Gastrocnemius medialis (tissue), 4 donors: ENCODE results near the gene CFHR1. TPM values are rescaled to one million over a fixed set of nuclear protein-coding genes. Genes with fewer than 3 reads are reported as not detected.
"Not testable (repeated sequence)": the region's sequence is repeated elsewhere in the genome, so short reads cannot be mapped to it uniquely, and the experiment has no call there.

Experiments
- ATAC-seq, 2 donors: fragments of 150-250 bp; one replicate each; pipeline ENCODE4 v1.9.1; 2016
- DNase-seq, 2 donors: peaks; one replicate each; pipeline ENCODE4 v3.0.0-alpha.2; 2019
- H3K27ac ChIP-seq, 4 donors: fragments of 200-600 bp; sonication (generic); 1 replicate in 1 of 4; 2 replicates in 3 of 4; pipeline ENCODE4 v1.5.1; 2016 to 2018; ENCODE audit warnings: mild to moderate bottlenecking in 2 of 4, moderate library complexity in 1 of 4
- H3K27me3 ChIP-seq, 3 donors: fragments of 200-600 bp; sonication (generic) in 2 of 3; 1 replicate in 1 of 3; 2 replicates in 2 of 3; pipeline versions ENCODE4 v1.5.1 to v1.6.0; 2016 to 2019; ENCODE audit warnings: mild to moderate bottlenecking in 1 of 3, moderate library complexity in 1 of 3
- H3K36me3 ChIP-seq, 2 donors: fragments of 200-600 bp; sonication (generic) in 1 of 2; one replicate each; pipeline ENCODE4 v1.5.1; 2017 to 2018
- H3K4me1 ChIP-seq, 2 donors: fragments of 200-600 bp; sonication (generic) in 1 of 2; one replicate each; pipeline ENCODE4 v1.5.1; 2016 to 2017; ENCODE audit warnings: mild to moderate bottlenecking in 2 of 2
- H3K4me3 ChIP-seq, 4 donors: fragments of 200-600 bp; sonication (generic) in 3 of 4; 1 replicate in 1 of 4; 2 replicates in 3 of 4; pipeline ENCODE4 v1.5.1; 2016 to 2019; ENCODE audit warnings: mild to moderate bottlenecking in 2 of 4
- H3K9me3 ChIP-seq, 3 donors: fragments of 200-600 bp; sonication (generic) in 2 of 3; 1 replicate in 1 of 3; 2 replicates in 2 of 3; pipeline ENCODE4 v1.5.1; 2016 to 2019
- POLR2A ChIP-seq, 2 donors: fragments of 450-650 bp; IDR thresholded peaks; one replicate each; pipeline ENCODE4 v1.6.1; 2017; ENCODE audit warnings: antibody characterized with exemption in 2 of 2, mild to moderate bottlenecking in 2 of 2, moderate library complexity in 2 of 2
- in situ Hi-C, 4 donors: fragments of 200-750 bp; cut with MboI; loops; one replicate each; pipeline versions ENCODE4 v1.15.0 to v1.8.0; 2017; ENCODE audit warnings: low sequenced_read_pairs in 4 of 4
- intact Hi-C: fragments of 100-400 bp; cut with DNase I; formaldehyde crosslinking; loops from one replicate; pipeline ENCODE4 v1.15.1; 2023; ENCODE audit warnings: low total_unique reads
- total RNA-seq, 4 donors: library from RNA; depleted of rRNA; stranded (reverse); fragments of >200 nt; gene quantifications; one replicate each; pipeline versions ENCODE4 v1.1.0 to v1.2.3, GENCODE V29; 2016
- TF ChIP-seq, protein P1 (sequence below), 5 experiments: fragments of 450-650 bp in 3 of 5; fragments of 200-600 bp in 2 of 5; sonication (generic) in 2 of 5; IDR thresholded peaks in 4 of 5; conservative IDR thresholded peaks in 1 of 5; 1 replicate in 4 of 5; 2 replicates in 1 of 5; pipeline ENCODE4 v1.5.1; 2016 to 2019; ENCODE audit warnings: antibody characterized with exemption in 5 of 5, mild to moderate bottlenecking in 3 of 5, moderate library complexity in 3 of 5

The CFHR1 gene
- 1 to 10 TPM in 1 of 4 donors, under 1 TPM in 1, not detected in 2; 0.52 to 1.6 TPM for total RNA-seq

DNA sequence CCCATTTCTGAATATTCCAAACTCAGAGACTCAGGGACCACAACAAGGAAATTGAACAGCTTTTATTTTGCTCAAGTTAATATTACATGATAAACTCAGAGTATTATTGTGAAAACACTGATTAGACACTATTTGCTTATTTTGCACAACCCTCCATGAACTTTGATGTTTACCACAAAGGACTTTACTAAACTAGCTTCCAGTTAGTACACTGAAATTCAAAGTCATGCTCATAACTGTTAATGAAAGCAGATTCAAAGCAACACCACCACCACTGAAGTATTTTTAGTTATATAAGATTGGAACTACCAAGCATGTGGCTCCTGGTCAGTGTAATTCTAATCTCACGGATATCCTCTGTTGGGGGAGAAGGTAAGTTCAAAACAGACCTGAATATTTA lies at the start of gene CFHR1:
CFHR1 (plus strand) TSS at position 201 of the 400 bp plus-strand sequence; CDS start at position 315, 114 bp downstream.
- DNase-seq, intact Hi-C loops, H3K4me1 ChIP-seq, H3K27ac ChIP-seq, H3K9me3 ChIP-seq, H3K4me3 ChIP-seq, H3K27me3 ChIP-seq, in situ Hi-C loops, ATAC-seq, H3K36me3 ChIP-seq: not testable (repeated sequence)

DNA sequence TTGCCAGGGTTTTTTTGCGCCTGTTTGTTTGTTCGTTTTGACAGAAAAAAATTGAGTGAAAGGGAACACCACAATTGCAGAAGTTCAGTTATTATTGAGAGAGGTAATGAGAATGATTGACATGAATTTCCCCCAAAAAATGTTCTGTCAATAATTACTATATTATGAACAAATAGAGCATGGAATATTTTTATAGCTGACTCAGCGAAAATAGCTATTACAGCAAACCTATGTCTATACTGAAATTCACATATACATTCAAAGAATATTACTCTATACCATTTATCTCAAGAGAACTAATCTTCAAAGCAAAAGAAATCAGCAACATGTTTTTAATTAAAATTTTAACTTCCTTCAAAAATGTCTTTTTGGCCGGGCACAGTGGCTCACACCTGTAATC lies 49.7 kb upstream of the CFHR1 start:
- H3K4me3 ChIP-seq, ATAC-seq, DNase-seq, intact Hi-C loops, H3K27me3 ChIP-seq, H3K4me1 ChIP-seq, H3K9me3 ChIP-seq, H3K36me3 ChIP-seq, H3K27ac ChIP-seq, in situ Hi-C loops: not testable (repeated sequence)

DNA sequence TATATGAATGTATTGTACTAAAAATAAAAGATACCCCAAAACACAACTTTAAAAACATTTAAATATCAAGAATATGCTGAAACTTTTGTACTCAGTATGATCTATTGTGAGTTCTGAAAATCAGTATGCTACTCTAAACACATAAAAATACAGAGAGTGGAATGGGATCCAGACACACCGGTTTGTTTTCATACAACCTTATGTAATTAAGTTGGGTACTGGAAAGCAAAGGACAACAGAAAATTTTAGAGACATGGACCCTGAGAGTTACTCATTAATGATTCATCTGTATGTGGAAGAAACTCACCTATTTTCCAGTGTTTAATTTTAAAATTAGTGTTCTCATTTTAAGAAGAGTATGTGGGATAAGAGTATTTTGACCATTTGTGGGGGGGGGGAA lies 45.8 kb upstream of the CFHR1 start:
- H3K4me1 ChIP-seq = no peaks in the 10 kb centered on the region
- H3K4me3 ChIP-seq = no peak overlapping the region
- no peak overlapping the region for H3K27ac ChIP-seq
- H3K36me3 ChIP-seq = no peaks in the 10 kb centered on the region
- DNase-seq (no peak), ATAC-seq (no peak)
- TF ChIP-seq, protein P1, sequence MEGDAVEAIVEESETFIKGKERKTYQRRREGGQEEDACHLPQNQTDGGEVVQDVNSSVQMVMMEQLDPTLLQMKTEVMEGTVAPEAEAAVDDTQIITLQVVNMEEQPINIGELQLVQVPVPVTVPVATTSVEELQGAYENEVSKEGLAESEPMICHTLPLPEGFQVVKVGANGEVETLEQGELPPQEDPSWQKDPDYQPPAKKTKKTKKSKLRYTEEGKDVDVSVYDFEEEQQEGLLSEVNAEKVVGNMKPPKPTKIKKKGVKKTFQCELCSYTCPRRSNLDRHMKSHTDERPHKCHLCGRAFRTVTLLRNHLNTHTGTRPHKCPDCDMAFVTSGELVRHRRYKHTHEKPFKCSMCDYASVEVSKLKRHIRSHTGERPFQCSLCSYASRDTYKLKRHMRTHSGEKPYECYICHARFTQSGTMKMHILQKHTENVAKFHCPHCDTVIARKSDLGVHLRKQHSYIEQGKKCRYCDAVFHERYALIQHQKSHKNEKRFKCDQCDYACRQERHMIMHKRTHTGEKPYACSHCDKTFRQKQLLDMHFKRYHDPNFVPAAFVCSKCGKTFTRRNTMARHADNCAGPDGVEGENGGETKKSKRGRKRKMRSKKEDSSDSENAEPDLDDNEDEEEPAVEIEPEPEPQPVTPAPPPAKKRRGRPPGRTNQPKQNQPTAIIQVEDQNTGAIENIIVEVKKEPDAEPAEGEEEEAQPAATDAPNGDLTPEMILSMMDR (IDR thresholded peaks at IDR 0.05 in 4 of 5, conservative IDR thresholded peaks at IDR 0.05 in 1 of 5) = no peak
- TF ChIP-seq POLR2A (IDR thresholded peaks at IDR 0.05) = no peak
- in situ Hi-C loops (no loop called here), intact Hi-C loops (no loop called here)
- no peaks in the 10 kb centered on the region for H3K27me3 ChIP-seq
- no peaks in the 10 kb centered on the region for H3K9me3 ChIP-seq

DNA sequence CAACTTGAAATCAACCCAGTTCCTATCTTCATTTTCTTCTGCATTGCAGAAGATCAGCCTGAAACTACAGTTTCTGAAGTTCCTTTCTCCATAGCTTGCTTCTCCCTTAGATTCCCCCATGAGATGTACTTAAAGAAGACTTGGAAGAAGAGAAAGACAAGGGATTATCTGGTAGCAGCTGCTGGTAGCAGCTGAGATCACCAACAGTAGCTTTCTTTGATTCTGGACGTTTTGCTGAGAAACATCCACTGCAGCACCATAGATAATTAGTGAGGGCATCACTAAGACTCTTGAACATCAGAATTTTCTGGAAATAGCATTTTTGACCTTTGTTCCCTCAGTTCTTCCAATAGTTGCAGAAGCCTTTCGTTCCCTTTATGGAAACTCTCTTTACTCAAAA lies 45.4 kb upstream of the CFHR1 start:
- no peaks in the 10 kb centered on the region for H3K27me3 ChIP-seq
- H3K27ac ChIP-seq = no peak overlapping the region
- intact Hi-C loops = no loop called here
- H3K9me3 ChIP-seq = no peaks in the 10 kb centered on the region
- ATAC-seq (no peak), DNase-seq (no peak)
- H3K36me3 ChIP-seq = no peaks in the 10 kb centered on the region
- in situ Hi-C loops = no loop called here
- no peaks in the 10 kb centered on the region for H3K4me1 ChIP-seq
- H3K4me3 ChIP-seq = no peak overlapping the region
- TF ChIP-seq POLR2A (IDR thresholded peaks at IDR 0.05) = no peak
- TF ChIP-seq, protein P1 (IDR thresholded peaks at IDR 0.05 in 4 of 5, conservative IDR thresholded peaks at IDR 0.05 in 1 of 5) = no peak

DNA sequence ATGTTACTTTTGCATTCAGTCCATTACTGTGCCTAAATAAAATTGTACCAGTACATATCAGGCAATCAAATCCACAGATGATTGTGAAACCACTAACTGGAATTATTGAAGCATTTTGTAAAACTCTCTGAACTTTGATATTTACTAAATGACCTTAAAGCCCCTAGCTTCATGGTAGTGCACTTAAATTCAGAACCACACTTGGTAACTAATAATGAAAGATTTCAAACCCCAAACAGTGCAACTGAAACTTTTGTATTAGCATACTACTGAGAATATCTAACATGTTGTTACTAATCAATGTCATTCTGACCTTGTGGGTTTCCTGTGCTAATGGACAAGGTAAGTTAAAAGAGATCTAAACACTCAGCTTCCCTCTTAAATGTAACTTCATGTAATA lies 44.9 kb upstream of the CFHR1 start, which contains the start of gene CFHR3:
CFHR3 (plus strand) TSS at position 238 of the 400 bp plus-strand sequence; CDS start at position 285, 47 bp downstream.
- Histone ChIP-seq H3K4me1 (no peaks in the 10 kb centered on the region), H3K27ac (no peak within 1 kb of the TSS), H3K36me3 (no peaks in the 10 kb centered on the region), H3K4me3 (no peak within 1 kb of the TSS), H3K27me3 (no peaks in the 10 kb centered on the region), H3K9me3 (no peaks in the 10 kb centered on the region)
- no peak for ATAC-seq
- intact Hi-C loops (no loop called here), in situ Hi-C loops (no loop called here)
- no peak for TF ChIP-seq POLR2A (IDR thresholded peaks at IDR 0.05)
- TF ChIP-seq, protein P1 (IDR thresholded peaks at IDR 0.05 in 4 of 5, conservative IDR thresholded peaks at IDR 0.05 in 1 of 5) = no peak
- DNase-seq = no peak

DNA sequence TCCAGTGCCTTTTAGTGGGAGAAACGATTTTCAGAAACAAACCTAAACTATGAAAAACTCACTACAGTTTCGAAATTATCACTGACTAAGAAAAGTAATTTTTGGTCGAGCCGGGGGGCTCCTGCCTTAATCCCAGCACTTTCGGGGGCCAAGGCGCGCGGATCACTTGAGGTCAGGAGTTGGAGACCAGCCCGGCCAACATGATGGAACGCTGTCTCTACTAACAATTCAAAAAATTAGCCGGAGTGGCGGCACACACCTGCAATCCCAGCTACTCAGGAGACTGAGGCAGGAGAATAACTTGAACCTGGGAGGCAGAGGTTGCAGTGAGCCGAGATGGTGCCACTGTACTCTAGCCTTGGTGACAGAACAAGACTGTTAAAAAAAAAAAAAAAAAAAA lies 41.9 kb upstream of the CFHR1 start:
- Histone ChIP-seq H3K27me3 (no peaks in the 10 kb centered on the region), H3K36me3 (no peaks in the 10 kb centered on the region), H3K9me3 (no peaks in the 10 kb centered on the region), H3K27ac (no peak overlapping the region), H3K4me3 (no peak overlapping the region), H3K4me1 (no peaks in the 10 kb centered on the region)
- intact Hi-C loops = no loop called here
- no peak for ATAC-seq
- DNase-seq = no peak
- TF ChIP-seq POLR2A (IDR thresholded peaks at IDR 0.05) = no peak
- TF ChIP-seq, protein P1 (IDR thresholded peaks at IDR 0.05 in 4 of 5, conservative IDR thresholded peaks at IDR 0.05 in 1 of 5) = no peak
- in situ Hi-C loops = no loop called here
